Upper lobe of left lung (tissue), 6 donors: ENCODE measurements around the gene EBF3. TPM values are rescaled to one million over a fixed set of nuclear protein-coding genes. Genes with fewer than 3 reads are reported as not detected.

Experiments
- ATAC-seq, 2 donors: fragments of 200-7000 bp; cut with Tn5 transposase; one replicate each; pipeline ENCODE4 v1.9.1; 2022; ENCODE audit warnings: mild to moderate bottlenecking in 2 of 2, moderate library complexity in 2 of 2; ENCODE audit not compliant: low FRiP score in 2 of 2
- DNase-seq, 2 donors: peaks; one replicate each; pipeline ENCODE4 v3.0.0-alpha.2; 2019 to 2020
- H3K27ac ChIP-seq, 4 donors: fragments of 200-600 bp; sonication (generic); one replicate each; pipeline ENCODE4 v1.5.1; 2016 to 2019
- H3K27me3 ChIP-seq, 4 donors: fragments of 200-600 bp; sonication (generic); one replicate each; pipeline ENCODE4 v1.5.1; 2017 to 2019
- H3K36me3 ChIP-seq, 4 donors: fragments of 200-600 bp; sonication (generic); one replicate each; pipeline ENCODE4 v1.5.1; 2016 to 2019
- H3K4me1 ChIP-seq, 4 donors: fragments of 200-600 bp; sonication (generic); one replicate each; pipeline ENCODE4 v1.5.1; 2018 to 2019
- H3K4me3 ChIP-seq, 4 donors: fragments of 200-600 bp; sonication (generic); one replicate each; pipeline ENCODE4 v1.5.1; 2017 to 2019; ENCODE audit warnings: mild to moderate bottlenecking in 2 of 4, moderate library complexity in 1 of 4
- H3K9me3 ChIP-seq, 4 donors: fragments of 200-600 bp; sonication (generic); one replicate each; pipeline ENCODE4 v1.5.1; 2018 to 2019
- CTCF ChIP-seq, 6 experiments: fragments of 450-650 bp in 4 of 6; fragments of 200-600 bp in 2 of 6; sonication (generic) in 2 of 6; IDR thresholded peaks; one replicate each; pipeline ENCODE4 v1.5.1; 2016 to 2019; ENCODE audit warnings: antibody characterized with exemption in 6 of 6
- EP300 ChIP-seq, 4 donors: sonication (generic); formaldehyde crosslinking; IDR thresholded peaks; one replicate each; pipeline ENCODE4 v1.5.1; 2017; ENCODE audit warnings: antibody characterized with exemption in 4 of 4, control low read depth in 2 of 4
- POLR2A ChIP-seq, 4 donors: fragments of 450-650 bp; IDR thresholded peaks; one replicate each; pipeline ENCODE4 v1.5.1; 2016 to 2017; ENCODE audit warnings: antibody characterized with exemption in 4 of 4, mild to moderate bottlenecking in 2 of 4
- POLR2AphosphoS5 ChIP-seq, 2 donors: sonication (generic); formaldehyde crosslinking; IDR thresholded peaks; one replicate each; pipeline ENCODE4 v1.5.1; 2017; ENCODE audit warnings: antibody characterized with exemption in 2 of 2
- WGBS, 2 donors: methylation state at CpG; one replicate each; pipeline ENCODE4 v1.1.5; 2017 to 2018; 5-methylcytosine and 5-hydroxymethylcytosine counted together
- total RNA-seq, 6 donors: library from RNA; depleted of rRNA in 4 of 6; stranded (reverse); fragments of >200 nt in 4 of 6; gene quantifications; one replicate each; pipeline versions ENCODE4 v1.1.0 to v1.2.1, GENCODE V29; 2016 to 2021
- donor health status: DM: no; HTN: no; CAD: no; lungs with moderate emphysema.
- donor health status: DM: no; HTN: yes; CAD: no; lungs with severe emphysema.

Gene EBF3
- total RNA-seq, 6 donors from 2014 or later = 0.06 to 0.51 TPM; not detected in 4

GRCh38 chr10:130000918-130001317 is 36.8 kb upstream of the EBF3 start:
- 67 to 95% methylated on average over 1 to 4 of the region's 4 CpGs for WGBS, 2 donors
- peaks cover 0 to 2% (median 0%) of the 10 kb centered on the region in 4 donors for H3K9me3 ChIP-seq
- no peaks in the 10 kb centered on the region for H3K36me3 ChIP-seq
- DNase-seq (peak in 1 of 2 donors; percentile 17), ATAC-seq (no peak)
- no peaks in the 10 kb centered on the region for H3K4me1 ChIP-seq
- H3K27me3 ChIP-seq = no peaks in the 10 kb centered on the region
- no peak for TF ChIP-seq POLR2A (IDR thresholded peaks at IDR 0.05)
- TF ChIP-seq CTCF (IDR thresholded peaks at IDR 0.05) = no peak
- TF ChIP-seq POLR2AphosphoS5 (IDR thresholded peaks at IDR 0.05) = no peak
- no peak for TF ChIP-seq EP300 (IDR thresholded peaks at IDR 0.05)
- H3K27ac ChIP-seq = no peak overlapping the region
- H3K4me3 ChIP-seq = no peak overlapping the region

- Histone ChIP-seq H3K4me1 (no peaks in the 10 kb centered on the region), H3K27me3 (no peaks in the 10 kb centered on the region), H3K9me3 (no peaks in the 10 kb centered on the region), H3K4me3 (no peak overlapping the region), H3K27ac (no peak overlapping the region), H3K36me3 (no peaks in the 10 kb centered on the region)
- no peak for ATAC-seq
- WGBS, 2 donors = 94 to 95% methylated on average over 4 of the region's 4 CpGs
- no peak for TF ChIP-seq POLR2AphosphoS5 (IDR thresholded peaks at IDR 0.05)
- no peak for TF ChIP-seq POLR2A (IDR thresholded peaks at IDR 0.05)
- TF ChIP-seq EP300 (IDR thresholded peaks at IDR 0.05) = no peak
- no peak for TF ChIP-seq CTCF (IDR thresholded peaks at IDR 0.05)
- no peak for DNase-seq
Observed at GRCh38 chr10:129999140-129999539, 35.1 kb upstream of the EBF3 start.

DNA sequence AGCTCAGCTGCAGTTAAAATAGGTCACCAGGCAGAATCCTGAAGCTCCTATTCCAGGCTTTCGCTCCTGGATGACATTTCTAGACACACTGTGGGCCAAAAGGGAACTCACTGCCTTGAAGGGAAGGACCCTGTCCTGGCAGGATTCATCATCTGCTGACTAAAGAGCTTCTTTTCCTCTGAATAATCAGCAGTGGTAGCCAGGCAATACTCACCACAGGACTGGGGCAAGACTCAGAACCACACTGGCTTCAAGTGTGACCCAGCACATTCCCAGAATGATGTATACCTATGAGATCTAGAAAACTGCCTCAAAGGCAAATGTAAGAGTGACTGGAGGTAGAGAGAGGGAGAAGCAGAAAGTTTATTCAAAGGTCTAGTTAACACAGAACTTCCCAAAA is 29.5 kb upstream of the EBF3 start:
- WGBS, 2 donors = 100% methylated on average over 1 of the region's 1 CpG; no CpG with 5 or more reads in 1 of the 2 donors
- H3K27ac ChIP-seq = no peak overlapping the region
- H3K4me3 ChIP-seq = no peak overlapping the region
- H3K9me3 ChIP-seq = peaks cover 0 to 5% (median 0%) of the 10 kb centered on the region in 4 donors
- no peaks in the 10 kb centered on the region for H3K36me3 ChIP-seq
- H3K27me3 ChIP-seq = no peaks in the 10 kb centered on the region
- DNase-seq (no peak), ATAC-seq (peak in 1 of 2 donors; percentile 68)
- H3K4me1 ChIP-seq = no peaks in the 10 kb centered on the region
- TF ChIP-seq POLR2AphosphoS5 (IDR thresholded peaks at IDR 0.05) (no peak), POLR2A (IDR thresholded peaks at IDR 0.05) (no peak), EP300 (IDR thresholded peaks at IDR 0.05) (no peak), CTCF (IDR thresholded peaks at IDR 0.05) (no peak)

- WGBS, 2 donors = 78 to 80% methylated on average over 3 of the region's 3 CpGs
- no peak for TF ChIP-seq CTCF (IDR thresholded peaks at IDR 0.05)
- TF ChIP-seq EP300 (IDR thresholded peaks at IDR 0.05) = no peak
- TF ChIP-seq POLR2AphosphoS5 (IDR thresholded peaks at IDR 0.05) = no peak
- no peak for TF ChIP-seq POLR2A (IDR thresholded peaks at IDR 0.05)
- no peak overlapping the region for H3K27ac ChIP-seq
- DNase-seq = no peak
- H3K4me3 ChIP-seq = no peak overlapping the region
- H3K9me3 ChIP-seq = peaks cover 0 to 5% (median 0%) of the 10 kb centered on the region in 4 donors
- no peaks in the 10 kb centered on the region for H3K4me1 ChIP-seq
- no peaks in the 10 kb centered on the region for H3K27me3 ChIP-seq
- ATAC-seq = no peak
- H3K36me3 ChIP-seq = no peaks in the 10 kb centered on the region
Observed at GRCh38 chr10:129992356-129992755, 28.3 kb upstream of the EBF3 start.

DNA sequence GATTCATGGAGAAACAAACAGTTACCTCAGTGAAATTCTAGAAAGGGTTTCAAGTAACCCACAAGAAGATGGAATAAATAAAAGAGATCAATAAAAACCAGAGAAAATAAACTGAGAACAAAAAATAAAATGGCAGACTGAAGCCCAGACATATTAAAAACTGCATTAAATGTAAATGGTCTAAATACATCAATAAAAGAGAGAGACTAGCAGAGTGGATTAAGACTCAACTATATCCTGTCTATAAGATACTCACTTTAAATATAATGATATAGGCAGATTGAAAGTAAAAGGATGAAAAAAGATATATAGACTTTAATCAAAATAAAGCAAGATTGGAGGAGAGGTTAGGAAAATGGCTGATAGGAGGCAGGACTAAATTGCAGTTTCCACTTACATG is 18.8 kb upstream of the EBF3 start:
- H3K9me3 ChIP-seq = peaks cover 0 to 20% (median 12%) of the 10 kb centered on the region in 4 donors
- no peak for DNase-seq
- no peak overlapping the region for H3K27ac ChIP-seq
- no peaks in the 10 kb centered on the region for H3K4me1 ChIP-seq
- no peak for ATAC-seq
- H3K36me3 ChIP-seq = no peaks in the 10 kb centered on the region
- H3K27me3 ChIP-seq = no peaks in the 10 kb centered on the region
- no peak overlapping the region for H3K4me3 ChIP-seq
- TF ChIP-seq POLR2AphosphoS5 (IDR thresholded peaks at IDR 0.05) = no peak
- TF ChIP-seq CTCF (IDR thresholded peaks at IDR 0.05) = no peak
- TF ChIP-seq POLR2A (IDR thresholded peaks at IDR 0.05) = no peak
- no peak for TF ChIP-seq EP300 (IDR thresholded peaks at IDR 0.05)
